Keratinocyte (primary cell): ENCODE measurements around the gene ZCCHC10. TPM values are rescaled to one million over a fixed set of nuclear protein-coding genes. Genes with fewer than 3 reads are reported as not detected.
A peak's percentile ranks its signal among the peaks of the same experiment; 100 is the strongest.
"Not testable (repeated sequence)": the region's sequence is repeated elsewhere in the genome, so short reads cannot be mapped to it uniquely, and the experiment has no call there.

Source experiments
- DNase-seq: peaks from one replicate; pipeline ENCODE4 v3.0.0-alpha.2; 2011; ENCODE audit warnings: low read depth, missing footprints, low spot score
- FAIRE-seq: peaks from 2 replicates; lab custom pipeline; 2011; peaks lifted over from hg19 to GRCh38; lab: Jason Lieb, UNC
- H2AFZ ChIP-seq: 2 replicates; pipeline ENCODE4 v1.6.0; 2012; ENCODE audit warnings: low read length, control low read depth, inconsistent platforms; ENCODE audit not compliant: control insufficient read depth
- H3K27ac ChIP-seq: 2 replicates; pipeline ENCODE4 v1.5.1; 2011; ENCODE audit warnings: low read length; ENCODE audit not compliant: control insufficient read depth, insufficient read depth
- H3K27me3 ChIP-seq: 3 replicates; pipeline ENCODE4 v1.6.0; 2011; ENCODE audit warnings: low read length; ENCODE audit not compliant: control insufficient read depth, insufficient read depth; ENCODE audit errors: extremely low read depth
- H3K36me3 ChIP-seq, 2 experiments: 2 replicates in 1 of 2; 3 replicates in 1 of 2; pipeline ENCODE4 v1.5.1; 2011; ENCODE audit warnings: low read length in 2 of 2, mild to moderate bottlenecking in 1 of 2; ENCODE audit not compliant: control insufficient read depth in 2 of 2, insufficient read depth in 2 of 2; ENCODE audit errors: extremely low read depth in 1 of 2
- H3K4me1 ChIP-seq: 3 replicates; pipeline ENCODE4 v1.5.1; 2011; ENCODE audit warnings: low read length; ENCODE audit not compliant: control insufficient read depth, insufficient read depth; ENCODE audit errors: extremely low read depth
- H3K4me2 ChIP-seq: 3 replicates; pipeline ENCODE4 v1.6.0; 2011; ENCODE audit warnings: low read depth, low read length; ENCODE audit not compliant: control insufficient read depth, insufficient read depth; ENCODE audit errors: extremely low read depth
- H3K4me3 ChIP-seq, 3 experiments: fragments of 200-600 bp in 1 of 3; sonication (generic) in 1 of 3; 2 replicates in 2 of 3; 3 replicates in 1 of 3; pipeline ENCODE4 v1.5.1; 2011 to 2016; ENCODE audit warnings: low read length in 3 of 3, mild to moderate bottlenecking in 3 of 3, control low read depth in 2 of 3, inconsistent platforms in 1 of 3, low read depth in 1 of 3, mixed read lengths in 1 of 3, mixed run types in 1 of 3, moderate library complexity in 1 of 3; ENCODE audit not compliant: control insufficient read depth in 2 of 3, insufficient read depth in 2 of 3; ENCODE audit errors: extremely low read depth in 1 of 3
- H3K79me2 ChIP-seq: 2 replicates; pipeline ENCODE4 v1.6.0; 2012; ENCODE audit warnings: low read length; ENCODE audit not compliant: control insufficient read depth, insufficient read depth
- H3K9ac ChIP-seq: 3 replicates; pipeline ENCODE4 v1.6.0; 2011; ENCODE audit warnings: low read length; ENCODE audit not compliant: control insufficient read depth, insufficient read depth; ENCODE audit errors: extremely low read depth
- H3K9me1 ChIP-seq: 3 replicates; pipeline ENCODE4 v1.6.0; 2011; ENCODE audit warnings: low read length; ENCODE audit not compliant: control insufficient read depth, insufficient read depth; ENCODE audit errors: extremely low read depth
- H3K9me3 ChIP-seq: 2 replicates; pipeline ENCODE4 v1.5.1; 2012; ENCODE audit warnings: low read depth, low read length; ENCODE audit not compliant: control insufficient read depth
- H4K20me1 ChIP-seq: 3 replicates; pipeline ENCODE4 v1.6.0; 2011; ENCODE audit warnings: low read length; ENCODE audit not compliant: control insufficient read depth, insufficient read depth; ENCODE audit errors: extremely low read depth
- CTCF ChIP-seq, 3 experiments: IDR thresholded peaks in 1 of 3; conservative IDR thresholded peaks in 1 of 3; optimal IDR thresholded peaks in 1 of 3; 2 replicates in 2 of 3; 3 replicates in 1 of 3; pipeline versions ENCODE3 to v1.5.1; 2011; ENCODE audit warnings: low read length in 3 of 3, mild to moderate bottlenecking in 3 of 3, moderate library complexity in 2 of 3, control low read depth in 1 of 3, inconsistent platforms in 1 of 3; ENCODE audit not compliant: insufficient read depth in 2 of 3; ENCODE audit errors: extremely low read depth in 1 of 3
- EZH2 ChIP-seq: IDR thresholded peaks from one replicate; pipeline ENCODE4 v1.6.1; 2012; ENCODE audit warnings: inconsistent platforms, mild to moderate bottlenecking, low read length, moderate library complexity
- dilution Hi-C: fragments of 300-500 bp; cut with MboI; formaldehyde crosslinking; loops from one replicate; pipeline ENCODE4 v1.7.0; 2020; ENCODE audit warnings: low sequenced_read_pairs; ENCODE audit not compliant: extremely low pct_ligation_motif_present
- polyA plus RNA-seq, 5 experiments: library from polyadenylated mRNA; depleted of rRNA in 3 of 5; stranded (reverse) in 3 of 5; stranded (forward) in 1 of 5; unstranded in 1 of 5; fragments of >200 nt; gene quantifications; 1 replicate in 1 of 5; 2 replicates in 3 of 5; 3 replicates in 1 of 5; pipeline versions ENCODE4 v1.2.1 to v1.2.3, GENCODE V29; 2011 to 2012; ENCODE audit warnings: missing spikeins in 2 of 5, low read depth in 1 of 5, low replicate concordance in 1 of 5

ZCCHC10 gene
- polyA plus RNA-seq, 1 donor (not counting 4 experiments of a cell fraction or from before 2014, with no cell fraction given), result 38.5 TPM

- H3K27ac ChIP-seq, result no peak overlapping the region
- FAIRE-seq, result no peak
- H3K9me1 ChIP-seq, result no peaks in the 10 kb centered on the region
- no peak for DNase-seq
- dilution Hi-C loops, result no loop called here
- no peak overlapping the region for H3K9ac ChIP-seq
- no peak overlapping the region for H3K4me3 ChIP-seq
- H3K36me3 ChIP-seq, result no peaks in the 10 kb centered on the region
- H4K20me1 ChIP-seq, result no peaks in the 10 kb centered on the region
- TF ChIP-seq CTCF (optimal IDR thresholded peaks at IDR 0.05 in 1 of 3, IDR thresholded peaks at IDR 0.05 in 1 of 3, conservative IDR thresholded peaks at IDR 0.05 in 1 of 3; ENCODE audit: extremely low read depth in 1 of 3, insufficient read depth in 2 of 3, low read length in 3 of 3) (no peak), EZH2 (no peak)
- H3K4me2 ChIP-seq, result no peak overlapping the region
- no peak overlapping the region for H2AFZ ChIP-seq
- H3K27me3 ChIP-seq, result no peaks in the 10 kb centered on the region
- no peaks in the 10 kb centered on the region for H3K4me1 ChIP-seq
- H3K9me3 ChIP-seq, result no peaks in the 10 kb centered on the region
- peaks cover 14% of the 10 kb centered on the region for H3K79me2 ChIP-seq
These were observed 3.1 kb upstream of the ZCCHC10 start for GRCh38 chr5:133029416-133029815.

- Histone ChIP-seq H3K9me1 (no peaks in the 10 kb centered on the region), H3K4me3 (peak overlapping the region; percentile 46 to 70 (median 66)), H4K20me1 (no peaks in the 10 kb centered on the region), H3K27ac (peak overlapping the region; percentile 24), H3K4me1 (no peaks in the 10 kb centered on the region), H2AFZ (peak overlapping the region; percentile 93), H3K36me3 (peaks cover 0 to 1% of the 10 kb centered on the region in 2 experiments), H3K4me2 (peak overlapping the region; percentile 83), H3K9ac (peak overlapping the region; percentile 68), H3K27me3 (no peaks in the 10 kb centered on the region), H3K79me2 (peaks cover 32% of the 10 kb centered on the region), H3K9me3 (no peaks in the 10 kb centered on the region)
- TF ChIP-seq CTCF (optimal IDR thresholded peaks at IDR 0.05 in 1 of 3, IDR thresholded peaks at IDR 0.05 in 1 of 3, conservative IDR thresholded peaks at IDR 0.05 in 1 of 3; ENCODE audit: extremely low read depth in 1 of 3, insufficient read depth in 2 of 3, low read length in 3 of 3), result no peak
- TF ChIP-seq EZH2, result no peak
- no peak for DNase-seq
- no peak for FAIRE-seq
- dilution Hi-C loops, result no loop called here
These were observed 360 bp upstream of the ZCCHC10 start for GRCh38 chr5:133026664-133027153.

- H3K9me1 ChIP-seq, FAIRE-seq, H3K27me3 ChIP-seq, H3K36me3 ChIP-seq, dilution Hi-C loops, H2AFZ ChIP-seq, DNase-seq, H4K20me1 ChIP-seq, H3K4me3 ChIP-seq, H3K4me1 ChIP-seq, H3K9me3 ChIP-seq, H3K4me2 ChIP-seq, H3K27ac ChIP-seq, H3K9ac ChIP-seq: not testable (repeated sequence)
- peaks cover 47% of the 10 kb centered on the region for H3K79me2 ChIP-seq
These were observed 6.9 kb downstream of the ZCCHC10 start for GRCh38 chr5:133019471-133019870.
